ENCODE results near the gene NRXN3.

DNA sequence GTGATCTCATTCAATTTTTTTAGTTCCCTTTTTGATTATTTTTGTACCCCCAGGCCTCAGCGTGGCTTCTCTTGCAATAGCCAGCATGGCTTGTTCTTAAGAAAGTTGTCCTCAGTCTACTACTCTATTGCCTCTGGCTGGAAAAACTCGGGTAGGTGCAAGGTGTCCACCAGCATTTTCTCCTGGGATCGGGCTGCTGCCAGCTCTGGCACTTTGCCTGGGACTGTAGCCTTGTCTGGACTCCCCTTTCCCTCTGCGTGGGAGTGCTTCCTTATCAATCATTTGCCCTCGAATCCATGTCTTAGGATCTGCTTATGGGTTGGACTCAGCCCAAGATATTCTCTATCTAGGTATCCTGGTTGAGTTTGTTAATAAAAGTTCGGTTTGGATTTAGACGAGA lies 1267.8 kb downstream of the NRXN3 start:
- TF ChIP-seq CTCF (conservative IDR thresholded peaks at IDR 0.05 in 1 of 2, IDR thresholded peaks at IDR 0.05 in 1 of 2; ENCODE audit: low read depth in 1 of 2, low read length in 2 of 2) (no peak), EZH2 (IDR thresholded peaks at IDR 0.05; ENCODE audit: low read length, missing control alignments) (no peak)

All from fibroblast of lung (primary cell).